Measurements from ENCODE around the gene TMEM94. TPM values are rescaled to one million over a fixed set of nuclear protein-coding genes. Genes with fewer than 3 reads are reported as not detected.
"Not testable (repeated sequence)": the region's sequence is repeated elsewhere in the genome, so short reads cannot be mapped to it uniquely, and the experiment has no call there.

The TMEM94 gene
- polyA plus RNA-seq, 2 of the 4 experiments (the other 2 are of a cell fraction): 30.5 to 63.8 TPM

DNA sequence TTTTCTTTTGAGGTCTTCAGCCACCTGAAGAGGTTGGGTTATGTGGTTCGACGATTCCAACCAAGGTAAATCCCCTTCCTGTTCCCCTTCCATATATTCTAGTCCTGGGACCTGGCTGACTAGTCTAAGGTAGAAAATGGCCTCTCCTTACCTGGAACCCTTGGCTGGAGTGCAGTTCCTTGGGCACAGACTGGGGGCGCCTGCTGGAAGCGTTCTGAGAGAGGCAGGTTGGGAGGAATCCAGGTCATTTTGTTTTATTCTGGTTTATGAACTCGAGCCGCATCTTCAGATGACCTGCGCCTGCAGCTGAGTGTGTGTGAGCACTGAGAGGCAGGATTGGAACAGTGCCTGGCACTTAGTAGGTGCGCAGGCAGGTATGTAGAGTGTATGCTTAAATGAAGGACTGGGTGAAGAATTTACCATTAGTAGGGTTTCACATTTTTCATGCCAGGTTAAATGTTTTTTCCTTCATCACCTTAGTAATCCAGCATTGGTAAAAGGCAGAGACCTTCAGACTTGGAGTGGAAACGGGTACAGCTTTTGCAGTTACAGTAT is 62.6 kb downstream of the TMEM94 start:
- no peaks in the 10 kb centered on the region for H3K9me3 ChIP-seq
- H3K4me1 ChIP-seq: peaks cover 18% of the 10 kb centered on the region
- H3K27ac ChIP-seq: no peak overlapping the region
- POLR2A ChIA-PET: no interaction called here
- DNase-seq (ENCODE audit: low read depth in 1 of 2, low spot score in 1 of 2) (no peak), ATAC-seq (no peak), FAIRE-seq (no peak)
- no peak overlapping the region for H3K4me2 ChIP-seq
- 96% methylated on average over 9 of the region's 9 CpGs for WGBS (ENCODE audit: missing lambda C conversion rate)
- CTCF ChIA-PET: interaction anchor here (1.0 to 7.1 kb wide), 9 partner anchors 14 to 228 kb away, joined by 3 to 42 read pairs (median 3); partner anchors contain the start of gene SMIM5
- H3K4me3 ChIP-seq: no peak overlapping the region
- TF ChIP-seq FOXS1 (CRISPR knock-in tag; IDR thresholded peaks at IDR 0.05) (no peak), TP53 (CRISPR knock-in tag; IDR thresholded peaks at IDR 0.05) (no peak)

DNA sequence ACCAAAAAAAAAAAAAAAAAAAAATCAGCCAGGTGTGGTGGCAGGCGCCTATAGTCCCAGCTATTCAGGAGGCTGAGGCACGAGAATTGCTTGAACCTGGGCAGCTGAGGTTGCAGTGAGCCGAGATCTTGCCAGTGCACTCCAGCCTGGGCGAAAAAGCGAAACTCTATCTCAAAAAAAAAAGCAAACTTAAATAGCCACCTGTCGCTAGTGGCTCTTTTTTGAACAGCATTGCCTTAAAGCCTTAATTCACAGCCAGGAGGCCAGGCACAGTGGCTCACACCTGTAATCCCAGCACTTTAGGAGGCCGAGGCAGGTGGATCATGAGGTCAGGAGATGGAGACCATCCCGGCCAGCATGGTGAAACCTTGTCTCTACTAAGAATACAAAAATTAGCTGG is 64.0 kb downstream of the TMEM94 start:
- FAIRE-seq; DNase-seq (ENCODE audit: low read depth in 1 of 2, low spot score in 1 of 2); H3K4me3 ChIP-seq; H3K27ac ChIP-seq; H3K9me3 ChIP-seq; H3K4me2 ChIP-seq; ATAC-seq: not testable (repeated sequence)
- ChIA-PET CTCF (interaction anchor here (0.6 to 7.1 kb wide), 6 partner anchors 16 to 250 kb away, joined by 3 to 42 read pairs (median 3); partner anchors contain the start of genes MIF4GD and SMIM5), POLR2A (interaction anchor here (0.7 kb wide), 1 partner anchor 20 kb away, joined by 5 read pairs; no protein-coding TSS in a partner anchor)
- H3K4me1 ChIP-seq: peaks cover 18% of the 10 kb centered on the region
- WGBS (ENCODE audit: missing lambda C conversion rate): 92% methylated on average over 8 of the region's 8 CpGs

- Histone ChIP-seq H3K4me1 (peaks cover 20% of the 10 kb centered on the region), H3K27ac (no peak overlapping the region), H3K4me2 (no peak overlapping the region), H3K9me3 (no peaks in the 10 kb centered on the region), H3K4me3 (no peak overlapping the region)
- CTCF ChIA-PET: interaction anchor here (0.8 to 7.1 kb wide), 11 partner anchors 17 to 118 kb away, joined by 3 to 42 read pairs (median 3); partner anchors contain the start of gene SMIM5
- POLR2A ChIA-PET: interaction anchor here (0.7 kb wide), 1 partner anchor 19 kb away, joined by 5 read pairs; no protein-coding TSS in a partner anchor
- ATAC-seq (no peak), DNase-seq (ENCODE audit: low read depth in 1 of 2, low spot score in 1 of 2) (no peak), FAIRE-seq (no peak)
- TF ChIP-seq JUN (IDR thresholded peaks at IDR 0.05): no peak
- no peak for TF ChIP-seq PHF8 (IDR thresholded peaks at IDR 0.05; ENCODE audit: borderline replicate concordance, low read depth)
- TF ChIP-seq, protein P1, sequence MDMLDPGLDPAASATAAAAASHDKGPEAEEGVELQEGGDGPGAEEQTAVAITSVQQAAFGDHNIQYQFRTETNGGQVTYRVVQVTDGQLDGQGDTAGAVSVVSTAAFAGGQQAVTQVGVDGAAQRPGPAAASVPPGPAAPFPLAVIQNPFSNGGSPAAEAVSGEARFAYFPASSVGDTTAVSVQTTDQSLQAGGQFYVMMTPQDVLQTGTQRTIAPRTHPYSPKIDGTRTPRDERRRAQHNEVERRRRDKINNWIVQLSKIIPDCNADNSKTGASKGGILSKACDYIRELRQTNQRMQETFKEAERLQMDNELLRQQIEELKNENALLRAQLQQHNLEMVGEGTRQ (IDR thresholded peaks at IDR 0.05): no peak
- WGBS (ENCODE audit: missing lambda C conversion rate): 87% methylated on average over 8 of the region's 8 CpGs
Observed at GRCh38 chr17:75521290-75521689, 64.9 kb downstream of the TMEM94 start.

GRCh38 chr17:75521951-75522727 is 65.7 kb downstream of the TMEM94 start:
- WGBS (ENCODE audit: missing lambda C conversion rate): 88% methylated on average over 24 of the region's 33 CpGs
- no peak for ATAC-seq
- no peak for FAIRE-seq

DNA sequence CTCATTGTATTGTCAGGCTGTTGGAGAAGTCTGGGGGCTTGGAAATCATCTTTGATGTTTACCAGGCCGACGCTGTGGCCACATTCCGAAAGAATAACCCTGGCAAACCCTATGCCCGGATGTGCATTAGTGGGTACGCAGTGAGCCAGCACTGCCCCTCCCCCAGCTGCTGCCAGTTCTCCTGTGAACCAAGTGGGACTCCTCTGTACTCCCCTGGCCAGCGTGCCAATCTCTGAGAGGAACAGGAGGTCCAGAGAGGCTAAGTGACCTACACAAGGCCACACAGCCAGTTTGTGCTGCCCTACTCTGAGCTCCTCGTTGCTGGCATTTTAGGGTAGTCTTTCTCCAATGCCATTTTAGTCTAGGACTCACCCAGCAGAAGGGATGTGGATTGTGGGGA is 67.2 kb downstream of the TMEM94 start:
- ATAC-seq: no peak
- H3K27ac ChIP-seq: no peak overlapping the region
- H3K4me1 ChIP-seq: peaks cover 21% of the 10 kb centered on the region
- FAIRE-seq: no peak
- ChIA-PET POLR2A (interaction anchor here (2.1 kb wide), 1 partner anchor 7 kb away, joined by 19 read pairs; the partner anchor contains the start of gene TSEN54), CTCF (interaction anchor here (0.5 to 3.3 kb wide), 15 partner anchors 7 to 287 kb away, joined by 3 to 18 read pairs (median 4); partner anchors contain the start of gene TSEN54)
- 89% methylated on average over 7 of the region's 7 CpGs for WGBS (ENCODE audit: missing lambda C conversion rate)
- DNase-seq (ENCODE audit: low read depth in 1 of 2, low spot score in 1 of 2): no peak
- H3K9me3 ChIP-seq: no peaks in the 10 kb centered on the region
- TF ChIP-seq, protein P2, sequence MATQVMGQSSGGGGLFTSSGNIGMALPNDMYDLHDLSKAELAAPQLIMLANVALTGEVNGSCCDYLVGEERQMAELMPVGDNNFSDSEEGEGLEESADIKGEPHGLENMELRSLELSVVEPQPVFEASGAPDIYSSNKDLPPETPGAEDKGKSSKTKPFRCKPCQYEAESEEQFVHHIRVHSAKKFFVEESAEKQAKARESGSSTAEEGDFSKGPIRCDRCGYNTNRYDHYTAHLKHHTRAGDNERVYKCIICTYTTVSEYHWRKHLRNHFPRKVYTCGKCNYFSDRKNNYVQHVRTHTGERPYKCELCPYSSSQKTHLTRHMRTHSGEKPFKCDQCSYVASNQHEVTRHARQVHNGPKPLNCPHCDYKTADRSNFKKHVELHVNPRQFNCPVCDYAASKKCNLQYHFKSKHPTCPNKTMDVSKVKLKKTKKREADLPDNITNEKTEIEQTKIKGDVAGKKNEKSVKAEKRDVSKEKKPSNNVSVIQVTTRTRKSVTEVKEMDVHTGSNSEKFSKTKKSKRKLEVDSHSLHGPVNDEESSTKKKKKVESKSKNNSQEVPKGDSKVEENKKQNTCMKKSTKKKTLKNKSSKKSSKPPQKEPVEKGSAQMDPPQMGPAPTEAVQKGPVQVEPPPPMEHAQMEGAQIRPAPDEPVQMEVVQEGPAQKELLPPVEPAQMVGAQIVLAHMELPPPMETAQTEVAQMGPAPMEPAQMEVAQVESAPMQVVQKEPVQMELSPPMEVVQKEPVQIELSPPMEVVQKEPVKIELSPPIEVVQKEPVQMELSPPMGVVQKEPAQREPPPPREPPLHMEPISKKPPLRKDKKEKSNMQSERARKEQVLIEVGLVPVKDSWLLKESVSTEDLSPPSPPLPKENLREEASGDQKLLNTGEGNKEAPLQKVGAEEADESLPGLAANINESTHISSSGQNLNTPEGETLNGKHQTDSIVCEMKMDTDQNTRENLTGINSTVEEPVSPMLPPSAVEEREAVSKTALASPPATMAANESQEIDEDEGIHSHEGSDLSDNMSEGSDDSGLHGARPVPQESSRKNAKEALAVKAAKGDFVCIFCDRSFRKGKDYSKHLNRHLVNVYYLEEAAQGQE (IDR thresholded peaks at IDR 0.05): no peak
- no peak for TF ChIP-seq FOSL2 (IDR thresholded peaks at IDR 0.05)
- TF ChIP-seq FOSL2 (CRISPR knock-in tag; IDR thresholded peaks at IDR 0.05): no peak
- TF ChIP-seq FOXS1 (CRISPR knock-in tag; IDR thresholded peaks at IDR 0.05): no peak
- no peak for TF ChIP-seq JUNB (IDR thresholded peaks at IDR 0.05)
- no peak for TF ChIP-seq EHF (CRISPR knock-in tag; IDR thresholded peaks at IDR 0.05)
- TF ChIP-seq, protein P3, sequence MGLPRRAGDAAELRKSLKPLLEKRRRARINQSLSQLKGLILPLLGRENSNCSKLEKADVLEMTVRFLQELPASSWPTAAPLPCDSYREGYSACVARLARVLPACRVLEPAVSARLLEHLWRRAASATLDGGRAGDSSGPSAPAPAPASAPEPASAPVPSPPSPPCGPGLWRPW (IDR thresholded peaks at IDR 0.05): no peak
- no peak for TF ChIP-seq HMGXB4 (CRISPR knock-in tag; IDR thresholded peaks at IDR 0.05; ENCODE audit: borderline replicate concordance)
- TF ChIP-seq ZC3H11A (IDR thresholded peaks at IDR 0.05): no peak
- no peak for TF ChIP-seq POLR2A (IDR thresholded peaks at IDR 0.05; ENCODE audit: low read length)
- no peak overlapping the region for H3K4me3 ChIP-seq
- H3K4me2 ChIP-seq: no peak overlapping the region

More at GRCh38 chr17:75521951-75522727, 65.7 kb downstream of the TMEM94 start:
- CTCF ChIA-PET: interaction anchor here (0.9 to 7.1 kb wide), 11 partner anchors 17 to 118 kb away, joined by 3 to 42 read pairs (median 4); partner anchors contain the start of gene SMIM5
- DNase-seq (ENCODE audit: low read depth in 1 of 2, low spot score in 1 of 2): no peak
- Histone ChIP-seq H3K4me3 (no peak overlapping the region), H3K27ac (no peak overlapping the region), H3K4me2 (no peak overlapping the region), H3K4me1 (peaks cover 28% of the 10 kb centered on the region), H3K9me3 (no peaks in the 10 kb centered on the region)
- POLR2A ChIA-PET: no interaction called here
- TF ChIP-seq CHD4 (IDR thresholded peaks at IDR 0.05; ENCODE audit: borderline replicate concordance) (no peak), NR3C1 (IDR thresholded peaks at IDR 0.05) (no peak)

All from A549 (cell line).